Panc1 (cell line): Measurements from ENCODE around the gene CPPED1. TPM values are rescaled to one million over a fixed set of nuclear protein-coding genes. Genes with fewer than 3 reads are reported as not detected.

ENCODE experiments used
- ATAC-seq: fragments of 200-7000 bp; cut with Tn5 transposase; 2 replicates; pipeline ENCODE4 v1.9.1; 2020; ENCODE audit warnings: mild to moderate bottlenecking, moderate library complexity
- BruUV-seq: library from RNA; stranded (reverse); fragments of 400-500 nt; replicated peaks from 2 replicates; lab custom pipeline; 2021; lab: Mats Ljungman, UMichigan
- CTCF ChIA-PET: fragments of 300-600 bp; sonication (Branson Sonifier 250); formaldehyde crosslinking; loops from one replicate; lab custom pipeline; 2022; ENCODE audit warnings: antibody characterized with exemption; lab: Charles Lee
- POLR2A ChIA-PET: fragments of 300-600 bp; sonication (Branson Sonifier 250); formaldehyde crosslinking; loops from one replicate; lab custom pipeline; 2022; ENCODE audit warnings: antibody characterized with exemption; lab: Charles Lee
- DNase-seq: peaks from one replicate; pipeline ENCODE4 v3.0.0-alpha.2; 2010; ENCODE audit warnings: low read depth, low spot score
- H3K27ac ChIP-seq: 2 replicates; pipeline ENCODE4 v1.5.1; 2011; ENCODE audit warnings: mild to moderate bottlenecking, low read length, inconsistent platforms
- H3K27me3 ChIP-seq: fragments of 200-500 bp; sonication (Bioruptor generic); 2 replicates; pipeline ENCODE4 v1.6.0; 2014; ENCODE audit warnings: low read length, inconsistent platforms; ENCODE audit not compliant: control insufficient read depth, insufficient read depth
- H3K36me3 ChIP-seq: fragments of 200-500 bp; sonication (Bioruptor generic); 2 replicates; pipeline ENCODE4 v1.5.1; 2014; ENCODE audit warnings: inconsistent platforms, mild to moderate bottlenecking, low read length, moderate library complexity; ENCODE audit not compliant: control insufficient read depth, insufficient read depth
- H3K4me1 ChIP-seq: 2 replicates; pipeline ENCODE4 v1.5.1; 2011; ENCODE audit warnings: inconsistent platforms, mild to moderate bottlenecking, low read length, moderate library complexity; ENCODE audit not compliant: control insufficient read depth, insufficient read depth
- H3K4me3 ChIP-seq, 2 experiments: 2 replicates each; pipeline ENCODE4 v1.5.1; 2011 to 2012; ENCODE audit warnings: low read depth in 2 of 2, low read length in 2 of 2, mild to moderate bottlenecking in 2 of 2, inconsistent platforms in 1 of 2, moderate library complexity in 1 of 2
- H3K9me3 ChIP-seq: fragments of 200-500 bp; sonication (Bioruptor generic); 2 replicates; pipeline ENCODE4 v1.5.1; 2014; ENCODE audit warnings: low read depth, mild to moderate bottlenecking, inconsistent platforms, low read length, moderate library complexity; ENCODE audit not compliant: control insufficient read depth, insufficient read depth
- POLR2AphosphoS5 ChIP-seq: IDR thresholded peaks from 2 replicates; pipeline ENCODE4 v1.6.1; 2012; ENCODE audit warnings: mild to moderate bottlenecking, low read depth, low read length, moderate library complexity
- SIN3A ChIP-seq: IDR thresholded peaks from 2 replicates; pipeline ENCODE4 v1.6.1; 2012; ENCODE audit warnings: low read depth, mild to moderate bottlenecking, low read length, moderate library complexity, borderline replicate concordance; ENCODE audit not compliant: insufficient read depth
- TCF7L2 ChIP-seq: IDR thresholded peaks from 2 replicates; pipeline ENCODE4 v1.6.1; 2011; ENCODE audit warnings: mild to moderate bottlenecking, low read depth, low read length, inconsistent platforms
- in situ Hi-C: cut with HindIII; loops from 2 replicates; pipeline ENCODE4 v1.10.0; 2016; ENCODE audit warnings: low sequenced_read_pairs, low pct_unique_long_range_greater_than_20kb
- intact Hi-C: fragments of 100-400 bp; cut with micrococcal nuclease; formaldehyde crosslinking; loops from one replicate; pipeline ENCODE4 v1.10.0; 2022; ENCODE audit not compliant: unreplicated experiment
- total RNA-seq: library from RNA; stranded (reverse); gene quantifications from one replicate; pipeline ENCODE4 v1.2.1, GENCODE V29; 2021; ENCODE audit not compliant: unreplicated experiment
- TF ChIP-seq, protein P1 (sequence below): fragments of 450-650 bp; IDR thresholded peaks from 2 replicates; pipeline ENCODE4 v1.5.1; 2017; ENCODE audit warnings: mild to moderate bottlenecking
- TF ChIP-seq, protein P2 (sequence below), 2 experiments: IDR thresholded peaks; 2 replicates each; pipeline ENCODE4 v1.6.1; 2011 to 2012; ENCODE audit warnings: low read depth in 2 of 2, control low read depth in 1 of 2, low read length in 1 of 2, mild to moderate bottlenecking in 1 of 2, moderate library complexity in 1 of 2; ENCODE audit not compliant: insufficient read depth in 1 of 2

CPPED1 gene
- total RNA-seq, 1 experiment from 2014 or later = 12.5 TPM

DNA sequence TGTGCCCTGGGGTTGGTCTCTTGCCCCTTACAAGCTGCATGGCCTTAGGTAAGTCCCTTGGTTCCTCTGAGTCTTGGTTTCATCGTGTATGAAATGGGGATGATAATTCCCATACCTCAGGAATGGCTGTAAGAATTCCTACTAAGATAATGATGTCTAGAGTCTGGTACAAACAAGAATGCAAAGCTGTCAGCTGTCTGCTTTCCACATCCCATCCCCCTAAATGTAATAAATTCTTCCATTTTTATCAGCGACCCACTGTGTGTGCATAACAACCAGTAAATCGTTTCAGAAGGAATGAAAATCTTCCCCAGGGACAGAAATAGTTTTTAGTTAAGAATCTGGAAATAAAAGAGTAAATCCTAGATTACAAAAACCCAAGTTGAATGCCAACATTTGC, 95.4 kb downstream of the CPPED1 start:
- Histone ChIP-seq H3K27ac (no peak overlapping the region), H3K9me3 (no peaks in the 10 kb centered on the region), H3K36me3 (no peaks in the 10 kb centered on the region), H3K4me1 (no peaks in the 10 kb centered on the region), H3K27me3 (no peaks in the 10 kb centered on the region), H3K4me3 (no peak overlapping the region)
- ATAC-seq (no peak), DNase-seq (no peak)
- no TSS peak for BruUV-seq
- CTCF ChIA-PET = no interaction called here
- in situ Hi-C loops = no loop called here
- intact Hi-C loops = no loop called here
- POLR2A ChIA-PET = no interaction called here
- TF ChIP-seq, protein P1, sequence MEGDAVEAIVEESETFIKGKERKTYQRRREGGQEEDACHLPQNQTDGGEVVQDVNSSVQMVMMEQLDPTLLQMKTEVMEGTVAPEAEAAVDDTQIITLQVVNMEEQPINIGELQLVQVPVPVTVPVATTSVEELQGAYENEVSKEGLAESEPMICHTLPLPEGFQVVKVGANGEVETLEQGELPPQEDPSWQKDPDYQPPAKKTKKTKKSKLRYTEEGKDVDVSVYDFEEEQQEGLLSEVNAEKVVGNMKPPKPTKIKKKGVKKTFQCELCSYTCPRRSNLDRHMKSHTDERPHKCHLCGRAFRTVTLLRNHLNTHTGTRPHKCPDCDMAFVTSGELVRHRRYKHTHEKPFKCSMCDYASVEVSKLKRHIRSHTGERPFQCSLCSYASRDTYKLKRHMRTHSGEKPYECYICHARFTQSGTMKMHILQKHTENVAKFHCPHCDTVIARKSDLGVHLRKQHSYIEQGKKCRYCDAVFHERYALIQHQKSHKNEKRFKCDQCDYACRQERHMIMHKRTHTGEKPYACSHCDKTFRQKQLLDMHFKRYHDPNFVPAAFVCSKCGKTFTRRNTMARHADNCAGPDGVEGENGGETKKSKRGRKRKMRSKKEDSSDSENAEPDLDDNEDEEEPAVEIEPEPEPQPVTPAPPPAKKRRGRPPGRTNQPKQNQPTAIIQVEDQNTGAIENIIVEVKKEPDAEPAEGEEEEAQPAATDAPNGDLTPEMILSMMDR = no peak
- TF ChIP-seq, protein P2, sequence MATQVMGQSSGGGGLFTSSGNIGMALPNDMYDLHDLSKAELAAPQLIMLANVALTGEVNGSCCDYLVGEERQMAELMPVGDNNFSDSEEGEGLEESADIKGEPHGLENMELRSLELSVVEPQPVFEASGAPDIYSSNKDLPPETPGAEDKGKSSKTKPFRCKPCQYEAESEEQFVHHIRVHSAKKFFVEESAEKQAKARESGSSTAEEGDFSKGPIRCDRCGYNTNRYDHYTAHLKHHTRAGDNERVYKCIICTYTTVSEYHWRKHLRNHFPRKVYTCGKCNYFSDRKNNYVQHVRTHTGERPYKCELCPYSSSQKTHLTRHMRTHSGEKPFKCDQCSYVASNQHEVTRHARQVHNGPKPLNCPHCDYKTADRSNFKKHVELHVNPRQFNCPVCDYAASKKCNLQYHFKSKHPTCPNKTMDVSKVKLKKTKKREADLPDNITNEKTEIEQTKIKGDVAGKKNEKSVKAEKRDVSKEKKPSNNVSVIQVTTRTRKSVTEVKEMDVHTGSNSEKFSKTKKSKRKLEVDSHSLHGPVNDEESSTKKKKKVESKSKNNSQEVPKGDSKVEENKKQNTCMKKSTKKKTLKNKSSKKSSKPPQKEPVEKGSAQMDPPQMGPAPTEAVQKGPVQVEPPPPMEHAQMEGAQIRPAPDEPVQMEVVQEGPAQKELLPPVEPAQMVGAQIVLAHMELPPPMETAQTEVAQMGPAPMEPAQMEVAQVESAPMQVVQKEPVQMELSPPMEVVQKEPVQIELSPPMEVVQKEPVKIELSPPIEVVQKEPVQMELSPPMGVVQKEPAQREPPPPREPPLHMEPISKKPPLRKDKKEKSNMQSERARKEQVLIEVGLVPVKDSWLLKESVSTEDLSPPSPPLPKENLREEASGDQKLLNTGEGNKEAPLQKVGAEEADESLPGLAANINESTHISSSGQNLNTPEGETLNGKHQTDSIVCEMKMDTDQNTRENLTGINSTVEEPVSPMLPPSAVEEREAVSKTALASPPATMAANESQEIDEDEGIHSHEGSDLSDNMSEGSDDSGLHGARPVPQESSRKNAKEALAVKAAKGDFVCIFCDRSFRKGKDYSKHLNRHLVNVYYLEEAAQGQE (IDR thresholded peaks at IDR 0.05; ENCODE audit: insufficient read depth in 1 of 2, low read depth in 2 of 2, low read length in 1 of 2) = no peak
- no peak for TF ChIP-seq TCF7L2
- no peak for TF ChIP-seq SIN3A
- TF ChIP-seq POLR2AphosphoS5 = no peak

- no peak overlapping the region for H3K27ac ChIP-seq
- H3K9me3 ChIP-seq = no peaks in the 10 kb centered on the region
- no peaks in the 10 kb centered on the region for H3K4me1 ChIP-seq
- no peaks in the 10 kb centered on the region for H3K27me3 ChIP-seq
- CTCF ChIA-PET = no interaction called here
- no peak overlapping the region for H3K4me3 ChIP-seq
- no peaks in the 10 kb centered on the region for H3K36me3 ChIP-seq
- in situ Hi-C loops = no loop called here
- no peak for ATAC-seq
- DNase-seq = no peak
- intact Hi-C loops = no loop called here
- no TSS peak for BruUV-seq
- no peak for TF ChIP-seq TCF7L2
- TF ChIP-seq POLR2AphosphoS5 = no peak
- TF ChIP-seq SIN3A = no peak
- TF ChIP-seq, protein P1 = no peak
- TF ChIP-seq, protein P2 (IDR thresholded peaks at IDR 0.05; ENCODE audit: insufficient read depth in 1 of 2, low read depth in 2 of 2, low read length in 1 of 2) = no peak
- POLR2A ChIA-PET = no interaction called here
These were observed 97.1 kb downstream of the CPPED1 start for GRCh38 chr16:12706628-12707027.
